Cardiac muscle cell (in vitro differentiated cells and primary cell): ENCODE measurements around the gene DNAJB6. TPM values are rescaled to one million over a fixed set of nuclear protein-coding genes. Genes with fewer than 3 reads are reported as not detected.
"Not testable (repeated sequence)": the region's sequence is repeated elsewhere in the genome, so short reads cannot be mapped to it uniquely, and the experiment has no call there.

Source experiments
- DNase-seq, 2 donors: peaks; one replicate each; pipeline versions ENCODE4 v3.0.0 to v3.0.0-alpha.2; 2010 to 2017; ENCODE audit warnings: low read depth in 1 of 2, low spot score in 1 of 2
- H3K27ac ChIP-seq: fragments of 200-600 bp; sonication (generic); 2 replicates; pipeline ENCODE4 v1.5.1; 2016
- H3K27me3 ChIP-seq: fragments of 200-600 bp; sonication (generic); 2 replicates; pipeline ENCODE4 v1.6.0; 2016; ENCODE audit warnings: control low read depth
- H3K36me3 ChIP-seq: fragments of 200-600 bp; sonication (generic); 2 replicates; pipeline ENCODE4 v1.5.1; 2016; ENCODE audit warnings: control low read depth
- H3K4me1 ChIP-seq: fragments of 200-600 bp; sonication (generic); 2 replicates; pipeline ENCODE4 v1.8.1; 2017; ENCODE audit warnings: low read depth, mild to moderate bottlenecking, mixed run types
- H3K4me3 ChIP-seq: fragments of 200-600 bp; sonication (generic); 2 replicates; pipeline ENCODE4 v1.5.1; 2016; ENCODE audit warnings: mild to moderate bottlenecking
- H3K9me3 ChIP-seq: fragments of 200-600 bp; sonication (generic); 2 replicates; pipeline ENCODE4 v1.5.1; 2017; ENCODE audit warnings: low read depth, mild to moderate bottlenecking, control low read depth
- CTCF ChIP-seq: IDR thresholded peaks from 2 replicates; pipeline ENCODE4 v1.5.1; 2012; ENCODE audit warnings: low read depth, mild to moderate bottlenecking, low read length
- polyA plus RNA-seq: library from polyadenylated mRNA; unstranded; fragments of >200 nt; fragmentation: Nextera tagmentation; extraction: Ambion mirVana; gene quantifications from 2 replicates; pipeline ENCODE4 v1.2.1, GENCODE V29; 2016
- total RNA-seq: library from RNA; depleted of rRNA; stranded (reverse); fragments of >200 nt; gene quantifications from 2 replicates; pipeline ENCODE4 v1.2.3, GENCODE V29; 2016

DNAJB6 gene
- total and polyA plus RNA-seq, 2 experiments from 2014 or later = 110 to 137 TPM

- DNase-seq = no peak
- Histone ChIP-seq H3K4me1 (no peaks in the 10 kb centered on the region), H3K27ac (no peak overlapping the region), H3K27me3 (no peaks in the 10 kb centered on the region), H3K36me3 (no peaks in the 10 kb centered on the region), H3K4me3 (no peak overlapping the region), H3K9me3 (no peaks in the 10 kb centered on the region)
- no peak for TF ChIP-seq CTCF
Measured at GRCh38 chr7:157446322-157446721, 109.5 kb downstream of the DNAJB6 start.

- DNase-seq, H3K4me1 ChIP-seq, H3K27ac ChIP-seq, H3K4me3 ChIP-seq, H3K27me3 ChIP-seq, H3K9me3 ChIP-seq, H3K36me3 ChIP-seq: not testable (repeated sequence)
Measured at GRCh38 chr7:157454003-157454402, 117.2 kb downstream of the DNAJB6 start.

- H3K27ac ChIP-seq = no peak overlapping the region
- no peak for DNase-seq
- no peaks in the 10 kb centered on the region for H3K4me1 ChIP-seq
- H3K9me3 ChIP-seq = no peaks in the 10 kb centered on the region
- no peaks in the 10 kb centered on the region for H3K36me3 ChIP-seq
- TF ChIP-seq CTCF = no peak
- H3K27me3 ChIP-seq = no peaks in the 10 kb centered on the region
- H3K4me3 ChIP-seq = no peak overlapping the region
Measured at GRCh38 chr7:157457355-157458253, 120.8 kb downstream of the DNAJB6 start.

GRCh38 chr7:157458254-157458633 is 121.4 kb downstream of the DNAJB6 start:
- no peaks in the 10 kb centered on the region for H3K36me3 ChIP-seq
- H3K4me3 ChIP-seq = no peak overlapping the region
- no peaks in the 10 kb centered on the region for H3K4me1 ChIP-seq
- H3K27me3 ChIP-seq = no peaks in the 10 kb centered on the region
- no peaks in the 10 kb centered on the region for H3K9me3 ChIP-seq
- no peak for TF ChIP-seq CTCF
- DNase-seq = no peak
- H3K27ac ChIP-seq = no peak overlapping the region

- H3K27ac ChIP-seq = no peak overlapping the region
- DNase-seq = no peak
- no peaks in the 10 kb centered on the region for H3K9me3 ChIP-seq
- H3K27me3 ChIP-seq = no peaks in the 10 kb centered on the region
- no peak for TF ChIP-seq CTCF
- no peaks in the 10 kb centered on the region for H3K4me1 ChIP-seq
- no peak overlapping the region for H3K4me3 ChIP-seq
- no peaks in the 10 kb centered on the region for H3K36me3 ChIP-seq
Measured at GRCh38 chr7:157459966-157460365, 123.2 kb downstream of the DNAJB6 start.

- Histone ChIP-seq H3K27me3 (no peaks in the 10 kb centered on the region), H3K4me1 (no peaks in the 10 kb centered on the region), H3K9me3 (no peaks in the 10 kb centered on the region), H3K4me3 (no peak overlapping the region), H3K36me3 (no peaks in the 10 kb centered on the region), H3K27ac (no peak overlapping the region)
- TF ChIP-seq CTCF = no peak
- DNase-seq = no peak
Measured at GRCh38 chr7:157460721-157461120, 123.9 kb downstream of the DNAJB6 start.
